ENCODE data around the gene TMEM181. TPM values are rescaled to one million over a fixed set of nuclear protein-coding genes. Genes with fewer than 3 reads are reported as not detected.

Gene TMEM181
- polyA plus RNA-seq, 2 of the 4 experiments (the other 2 are of a cell fraction), result 11.6 to 21.1 TPM

DNA sequence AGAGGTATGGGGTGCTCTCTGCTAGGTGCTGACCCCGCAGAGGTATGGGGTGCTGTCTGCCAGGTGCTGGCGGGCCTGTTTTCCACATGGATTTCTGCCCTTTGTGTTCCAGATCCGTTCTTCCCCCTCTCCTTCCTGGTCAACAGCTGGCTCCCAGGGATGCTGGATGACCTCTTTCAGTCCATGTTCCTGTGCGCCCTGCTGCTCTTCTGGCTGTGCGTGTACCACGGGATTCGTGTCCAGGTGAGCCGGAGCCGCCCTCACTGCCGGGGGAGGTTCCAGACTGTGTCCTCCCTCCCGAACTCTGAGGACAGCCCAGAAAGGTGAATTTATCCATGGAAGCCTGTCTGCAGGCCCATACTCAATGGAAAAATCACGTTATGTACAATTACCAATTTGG is 48.3 kb downstream of the TMEM181 start (continued):
- TF ChIP-seq HOXB5 (CRISPR knock-in tag; IDR thresholded peaks at IDR 0.05) (no peak), SMC3 (IDR thresholded peaks at IDR 0.05) (no peak), NFE2L2 (conservative IDR thresholded peaks at IDR 0.05; ENCODE audit: low read length) (no peak)
- TF ChIP-seq, protein P1, sequence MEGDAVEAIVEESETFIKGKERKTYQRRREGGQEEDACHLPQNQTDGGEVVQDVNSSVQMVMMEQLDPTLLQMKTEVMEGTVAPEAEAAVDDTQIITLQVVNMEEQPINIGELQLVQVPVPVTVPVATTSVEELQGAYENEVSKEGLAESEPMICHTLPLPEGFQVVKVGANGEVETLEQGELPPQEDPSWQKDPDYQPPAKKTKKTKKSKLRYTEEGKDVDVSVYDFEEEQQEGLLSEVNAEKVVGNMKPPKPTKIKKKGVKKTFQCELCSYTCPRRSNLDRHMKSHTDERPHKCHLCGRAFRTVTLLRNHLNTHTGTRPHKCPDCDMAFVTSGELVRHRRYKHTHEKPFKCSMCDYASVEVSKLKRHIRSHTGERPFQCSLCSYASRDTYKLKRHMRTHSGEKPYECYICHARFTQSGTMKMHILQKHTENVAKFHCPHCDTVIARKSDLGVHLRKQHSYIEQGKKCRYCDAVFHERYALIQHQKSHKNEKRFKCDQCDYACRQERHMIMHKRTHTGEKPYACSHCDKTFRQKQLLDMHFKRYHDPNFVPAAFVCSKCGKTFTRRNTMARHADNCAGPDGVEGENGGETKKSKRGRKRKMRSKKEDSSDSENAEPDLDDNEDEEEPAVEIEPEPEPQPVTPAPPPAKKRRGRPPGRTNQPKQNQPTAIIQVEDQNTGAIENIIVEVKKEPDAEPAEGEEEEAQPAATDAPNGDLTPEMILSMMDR (IDR thresholded peaks at IDR 0.05), result no peak

GRCh38 chr6:158609455-158610155 is 49.7 kb downstream of the TMEM181 start:
- FAIRE-seq, result no peak
- no peak overlapping the region for H3K4me2 ChIP-seq
- no peak overlapping the region for H3K27ac ChIP-seq
- ATAC-seq, result no peak
- ChIA-PET CTCF (interaction anchor here (1.1 kb wide), 1 partner anchor 388 kb away, joined by 4 read pairs; no protein-coding TSS in a partner anchor), POLR2A (no interaction called here)
- TF ChIP-seq ZFP36 (IDR thresholded peaks at IDR 0.05; ENCODE audit: borderline replicate concordance, partially characterized antibody) (no peak), JUN (IDR thresholded peaks at IDR 0.05) (no peak), RNF2 (IDR thresholded peaks at IDR 0.05; ENCODE audit: borderline replicate concordance, low read depth) (no peak), EHMT2 (IDR thresholded peaks at IDR 0.05; ENCODE audit: low read depth) (no peak), RCOR1 (IDR thresholded peaks at IDR 0.05; ENCODE audit: low read depth, low read length) (no peak), ZSCAN20 (CRISPR knock-in tag; IDR thresholded peaks at IDR 0.05) (no peak), EHF (CRISPR knock-in tag; IDR thresholded peaks at IDR 0.05) (no peak), CHD2 (IDR thresholded peaks at IDR 0.05; ENCODE audit: low read length, partially characterized antibody) (no peak), CBX2 (IDR thresholded peaks at IDR 0.05; ENCODE audit: borderline replicate concordance, low read depth) (no peak), CHD4 (IDR thresholded peaks at IDR 0.05; ENCODE audit: borderline replicate concordance) (no peak), FOSB (CRISPR knock-in tag; IDR thresholded peaks at IDR 0.05) (no peak), KDM5A (IDR thresholded peaks at IDR 0.05) (no peak), TFCP2L1 (CRISPR knock-in tag; IDR thresholded peaks at IDR 0.05) (no peak), RAD21 (conservative IDR thresholded peaks at IDR 0.05 in 1 of 2, IDR thresholded peaks at IDR 0.05 in 1 of 2) (no peak), KDM1A (IDR thresholded peaks at IDR 0.05; ENCODE audit: low read depth) (no peak)
- TF ChIP-seq, protein P2, sequence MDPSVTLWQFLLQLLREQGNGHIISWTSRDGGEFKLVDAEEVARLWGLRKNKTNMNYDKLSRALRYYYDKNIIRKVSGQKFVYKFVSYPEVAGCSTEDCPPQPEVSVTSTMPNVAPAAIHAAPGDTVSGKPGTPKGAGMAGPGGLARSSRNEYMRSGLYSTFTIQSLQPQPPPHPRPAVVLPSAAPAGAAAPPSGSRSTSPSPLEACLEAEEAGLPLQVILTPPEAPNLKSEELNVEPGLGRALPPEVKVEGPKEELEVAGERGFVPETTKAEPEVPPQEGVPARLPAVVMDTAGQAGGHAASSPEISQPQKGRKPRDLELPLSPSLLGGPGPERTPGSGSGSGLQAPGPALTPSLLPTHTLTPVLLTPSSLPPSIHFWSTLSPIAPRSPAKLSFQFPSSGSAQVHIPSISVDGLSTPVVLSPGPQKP (IDR thresholded peaks at IDR 0.05; ENCODE audit: low read depth, low read length), result no peak
- TF ChIP-seq, protein P3, sequence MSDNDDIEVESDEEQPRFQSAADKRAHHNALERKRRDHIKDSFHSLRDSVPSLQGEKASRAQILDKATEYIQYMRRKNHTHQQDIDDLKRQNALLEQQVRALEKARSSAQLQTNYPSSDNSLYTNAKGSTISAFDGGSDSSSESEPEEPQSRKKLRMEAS (IDR thresholded peaks at IDR 0.05), result no peak
- TF ChIP-seq, protein P4, sequence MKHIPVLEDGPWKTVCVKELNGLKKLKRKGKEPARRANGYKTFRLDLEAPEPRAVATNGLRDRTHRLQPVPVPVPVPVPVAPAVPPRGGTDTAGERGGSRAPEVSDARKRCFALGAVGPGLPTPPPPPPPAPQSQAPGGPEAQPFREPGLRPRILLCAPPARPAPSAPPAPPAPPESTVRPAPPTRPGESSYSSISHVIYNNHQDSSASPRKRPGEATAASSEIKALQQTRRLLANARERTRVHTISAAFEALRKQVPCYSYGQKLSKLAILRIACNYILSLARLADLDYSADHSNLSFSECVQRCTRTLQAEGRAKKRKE (CRISPR knock-in tag; IDR thresholded peaks at IDR 0.05; ENCODE audit: low read depth), result no peak
- H3K9me3 ChIP-seq, result no peaks in the 10 kb centered on the region
- DNase-seq (ENCODE audit: low read depth in 1 of 2, low spot score in 1 of 2), result no peak
- H3K4me1 ChIP-seq, result no peaks in the 10 kb centered on the region
- no peak overlapping the region for H3K4me3 ChIP-seq
- WGBS (ENCODE audit: missing lambda C conversion rate), result 91% methylated on average over 11 of the region's 13 CpGs
